K562 (cell line): ENCODE measurements around the gene LY6G5B. TPM values are rescaled to one million over a fixed set of nuclear protein-coding genes. Genes with fewer than 3 reads are reported as not detected.

Source experiments
- DEAF1 ChIP-seq: fragments of 450-650 bp; formaldehyde crosslinking; IDR thresholded peaks from 2 replicates; pipeline ENCODE4 v1.4.0; 2020; ENCODE audit warnings: mild to moderate bottlenecking, moderate library complexity
- DIDO1 ChIP-seq: fragments of 450-650 bp; IDR thresholded peaks from 2 replicates; pipeline ENCODE4 v1.6.1; 2016; ENCODE audit warnings: low read depth, missing biosample characterization, missing genetic modification characterization
- HMBOX1 ChIP-seq: sonication (generic); IDR thresholded peaks from 2 replicates; pipeline ENCODE4 v1.6.1; 2016
- HNRNPH1 ChIP-seq: fragments of 200-400 bp; formaldehyde crosslinking; optimal IDR thresholded peaks from 2 replicates; pipeline ENCODE3; 2017; ENCODE audit warnings: low read depth, mild to moderate bottlenecking, low read length, moderate library complexity
- KLF6 ChIP-seq: fragments of 250-450 bp; sonication (Bioruptor Pico); IDR thresholded peaks from 2 replicates; pipeline ENCODE4 v1.4.0; 2020; ENCODE audit warnings: mild to moderate bottlenecking, moderate library complexity, borderline replicate concordance
- MAFF ChIP-seq: IDR thresholded peaks from 2 replicates; pipeline ENCODE4 v1.6.1; 2012; ENCODE audit warnings: low read length, improper control_type of control experiment
- MAFG ChIP-seq: fragments of 450-650 bp; conservative IDR thresholded peaks from 2 replicates; pipeline ENCODE4 v1.6.1; 2016; ENCODE audit warnings: missing genetic modification characterization, missing compliant biosample characterization
- MXI1 ChIP-seq: IDR thresholded peaks from 2 replicates; pipeline ENCODE4 v1.6.1; 2011; ENCODE audit warnings: low read depth, mild to moderate bottlenecking, improper control_type of control experiment, low read length
- PTTG1 ChIP-seq: fragments of 450-650 bp; IDR thresholded peaks from 2 replicates; pipeline ENCODE4 v1.6.1; 2016; ENCODE audit warnings: low read depth, mild to moderate bottlenecking, missing genetic modification characterization, missing compliant biosample characterization
- PURB ChIP-seq: sonication (generic); formaldehyde crosslinking; IDR thresholded peaks from 2 replicates; pipeline ENCODE4 v1.9.0; 2021; ENCODE audit warnings: low read depth, mild to moderate bottlenecking, missing genetic modification reagents
- SMAD3 ChIP-seq: fragments of 450-650 bp; formaldehyde crosslinking; conservative IDR thresholded peaks from 2 replicates; pipeline ENCODE4 v1.4.0; 2020; ENCODE audit warnings: mild to moderate bottlenecking
- ZNF551 ChIP-seq: fragments of 250-450 bp; sonication (Bioruptor Pico); IDR thresholded peaks from 2 replicates; pipeline ENCODE4 v1.5.0; 2021; ENCODE audit warnings: mild to moderate bottlenecking, moderate library complexity
- polyA plus RNA-seq, 8 experiments: library from polyadenylated mRNA; depleted of rRNA in 4 of 8; stranded (reverse) in 5 of 8; unstranded in 3 of 8; fragments of >200 nt; fragmentation: Nextera tagmentation in 2 of 8; fragmentation: Illumina TruSeq in 1 of 8; extraction: Ambion mirVana in 2 of 8; extraction: Trizol in 1 of 8; gene quantifications; 2 replicates each; pipeline versions ENCODE4 v1.2.1 to v1.2.3, GENCODE V29; 2011 to 2014; ENCODE audit warnings: inconsistent platforms in 1 of 8, missing spikeins in 1 of 8
- total RNA-seq, 7 experiments: library from RNA; depleted of rRNA in 6 of 7; stranded (reverse); fragments of >200 nt in 6 of 7; fragmentation: Illumina TruSeq in 2 of 7; extraction: Trizol in 2 of 7; gene quantifications; 2 replicates each; pipeline versions ENCODE4 v1.2.1 to v1.2.3, GENCODE V29; 2011 to 2021; ENCODE audit warnings: low replicate concordance in 1 of 7
- TF ChIP-seq, protein P1 (sequence below): fragments of 450-650 bp; IDR thresholded peaks from 2 replicates; pipeline ENCODE4 v1.6.1; 2016; ENCODE audit warnings: low read depth
- TF ChIP-seq, protein P2 (sequence below): fragments of 450-650 bp; formaldehyde crosslinking; IDR thresholded peaks from 2 replicates; pipeline ENCODE4 v1.4.0; 2022; ENCODE audit warnings: missing genetic modification characterization

LY6G5B gene
- total and polyA plus RNA-seq, 9 of the 15 experiments (the other 6 are each of a cell fraction or from before 2014, with no cell fraction given), result 6.0 to 27.0 (median 7.5) TPM

- TF ChIP-seq, protein P1, sequence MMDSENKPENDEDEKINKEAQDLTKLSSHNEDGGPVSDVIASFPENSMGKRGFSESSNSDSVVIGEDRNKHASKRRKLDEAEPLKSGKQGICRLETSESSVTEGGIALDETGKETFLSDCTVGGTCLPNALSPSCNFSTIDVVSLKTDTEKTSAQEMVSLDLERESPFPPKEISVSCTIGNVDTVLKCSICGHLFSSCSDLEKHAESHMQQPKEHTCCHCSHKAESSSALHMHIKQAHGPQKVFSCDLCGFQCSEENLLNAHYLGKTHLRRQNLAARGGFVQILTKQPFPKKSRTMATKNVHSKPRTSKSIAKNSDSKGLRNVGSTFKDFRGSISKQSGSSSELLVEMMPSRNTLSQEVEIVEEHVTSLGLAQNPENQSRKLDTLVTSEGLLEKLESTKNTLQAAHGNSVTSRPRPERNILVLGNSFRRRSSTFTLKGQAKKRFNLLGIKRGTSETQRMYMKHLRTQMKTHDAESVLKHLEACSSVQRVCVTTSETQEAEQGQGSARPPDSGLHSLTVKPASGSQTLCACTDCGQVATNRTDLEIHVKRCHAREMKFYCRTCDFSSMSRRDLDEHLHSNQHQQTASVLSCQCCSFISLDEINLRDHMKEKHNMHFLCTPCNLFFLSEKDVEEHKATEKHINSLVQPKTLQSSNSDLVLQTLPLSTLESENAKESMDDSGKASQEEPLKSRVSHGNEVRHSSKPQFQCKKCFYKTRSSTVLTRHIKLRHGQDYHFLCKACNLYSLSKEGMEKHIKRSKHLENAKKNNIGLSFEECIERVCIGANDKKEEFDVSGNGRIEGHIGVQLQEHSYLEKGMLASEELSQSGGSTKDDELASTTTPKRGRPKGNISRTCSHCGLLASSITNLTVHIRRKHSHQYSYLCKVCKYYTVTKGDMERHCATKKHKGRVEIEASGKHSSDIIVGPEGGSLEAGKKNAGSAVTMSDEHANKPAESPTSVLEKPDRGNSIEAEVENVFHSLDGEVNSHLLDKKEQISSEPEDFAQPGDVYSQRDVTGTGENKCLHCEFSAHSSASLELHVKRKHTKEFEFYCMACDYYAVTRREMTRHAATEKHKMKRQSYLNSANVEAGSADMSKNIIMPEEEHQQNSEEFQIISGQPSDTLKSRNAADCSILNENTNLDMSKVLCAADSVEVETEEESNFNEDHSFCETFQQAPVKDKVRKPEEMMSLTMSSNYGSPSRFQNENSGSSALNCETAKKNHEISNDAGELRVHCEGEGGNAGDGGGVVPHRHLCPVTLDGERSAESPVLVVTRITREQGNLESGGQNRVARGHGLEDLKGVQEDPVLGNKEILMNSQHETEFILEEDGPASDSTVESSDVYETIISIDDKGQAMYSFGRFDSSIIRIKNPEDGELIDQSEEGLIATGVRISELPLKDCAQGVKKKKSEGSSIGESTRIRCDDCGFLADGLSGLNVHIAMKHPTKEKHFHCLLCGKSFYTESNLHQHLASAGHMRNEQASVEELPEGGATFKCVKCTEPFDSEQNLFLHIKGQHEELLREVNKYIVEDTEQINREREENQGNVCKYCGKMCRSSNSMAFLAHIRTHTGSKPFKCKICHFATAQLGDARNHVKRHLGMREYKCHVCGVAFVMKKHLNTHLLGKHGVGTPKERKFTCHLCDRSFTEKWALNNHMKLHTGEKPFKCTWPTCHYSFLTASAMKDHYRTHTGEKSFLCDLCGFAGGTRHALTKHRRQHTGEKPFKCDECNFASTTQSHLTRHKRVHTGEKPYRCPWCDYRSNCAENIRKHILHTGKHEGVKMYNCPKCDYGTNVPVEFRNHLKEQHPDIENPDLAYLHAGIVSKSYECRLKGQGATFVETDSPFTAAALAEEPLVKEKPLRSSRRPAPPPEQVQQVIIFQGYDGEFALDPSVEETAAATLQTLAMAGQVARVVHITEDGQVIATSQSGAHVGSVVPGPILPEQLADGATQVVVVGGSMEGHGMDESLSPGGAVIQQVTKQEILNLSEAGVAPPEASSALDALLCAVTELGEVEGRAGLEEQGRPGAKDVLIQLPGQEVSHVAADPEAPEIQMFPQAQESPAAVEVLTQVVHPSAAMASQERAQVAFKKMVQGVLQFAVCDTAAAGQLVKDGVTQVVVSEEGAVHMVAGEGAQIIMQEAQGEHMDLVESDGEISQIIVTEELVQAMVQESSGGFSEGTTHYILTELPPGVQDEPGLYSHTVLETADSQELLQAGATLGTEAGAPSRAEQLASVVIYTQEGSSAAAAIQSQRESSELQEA, result peak; percentile 66
- TF ChIP-seq DIDO1 (tag), result no peak
- no peak for TF ChIP-seq MAFG
- peak; percentile 80 for TF ChIP-seq SMAD3 (CRISPR knock-in tag)
- TF ChIP-seq KLF6 (CRISPR knock-in tag), result peak; percentile 86; the same call in 1 of the 2 replicates
- TF ChIP-seq PURB (CRISPR knock-in tag), result no peak
- TF ChIP-seq MAFF, result no peak
- peak; percentile 32; the same call in 1 of the 2 replicates for TF ChIP-seq DEAF1 (CRISPR knock-in tag)
- no peak for TF ChIP-seq HNRNPH1
- no peak for TF ChIP-seq MXI1
- TF ChIP-seq, protein P2, sequence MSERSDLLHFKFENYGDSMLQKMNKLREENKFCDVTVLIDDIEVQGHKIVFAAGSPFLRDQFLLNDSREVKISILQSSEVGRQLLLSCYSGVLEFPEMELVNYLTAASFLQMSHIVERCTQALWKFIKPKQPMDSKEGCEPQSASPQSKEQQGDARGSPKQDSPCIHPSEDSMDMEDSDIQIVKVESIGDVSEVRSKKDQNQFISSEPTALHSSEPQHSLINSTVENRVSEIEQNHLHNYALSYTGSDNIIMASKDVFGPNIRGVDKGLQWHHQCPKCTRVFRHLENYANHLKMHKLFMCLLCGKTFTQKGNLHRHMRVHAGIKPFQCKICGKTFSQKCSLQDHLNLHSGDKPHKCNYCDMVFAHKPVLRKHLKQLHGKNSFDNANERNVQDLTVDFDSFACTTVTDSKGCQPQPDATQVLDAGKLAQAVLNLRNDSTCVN, result peak; percentile 78; the same call in 1 of the 2 replicates
- no peak for TF ChIP-seq PTTG1
- TF ChIP-seq ZNF551, result no peak
- TF ChIP-seq HMBOX1, result no peak; the same call in 1 of the 2 replicates
Observed at GRCh38 chr6:31620586-31621319, 49.0 kb upstream of the LY6G5B start, which contains the start of gene PRRC2A (continued).
